ENCODE results near the gene NOX3.
"Not testable (repeated sequence)": the region's sequence is repeated elsewhere in the genome, so short reads cannot be mapped to it uniquely, and the experiment has no call there.

NOX3 gene

GRCh38 chr6:155468543-155468942, 12.9 kb upstream of the NOX3 start:
- DNase-seq (ENCODE audit: low read depth): not testable (repeated sequence)

DNA sequence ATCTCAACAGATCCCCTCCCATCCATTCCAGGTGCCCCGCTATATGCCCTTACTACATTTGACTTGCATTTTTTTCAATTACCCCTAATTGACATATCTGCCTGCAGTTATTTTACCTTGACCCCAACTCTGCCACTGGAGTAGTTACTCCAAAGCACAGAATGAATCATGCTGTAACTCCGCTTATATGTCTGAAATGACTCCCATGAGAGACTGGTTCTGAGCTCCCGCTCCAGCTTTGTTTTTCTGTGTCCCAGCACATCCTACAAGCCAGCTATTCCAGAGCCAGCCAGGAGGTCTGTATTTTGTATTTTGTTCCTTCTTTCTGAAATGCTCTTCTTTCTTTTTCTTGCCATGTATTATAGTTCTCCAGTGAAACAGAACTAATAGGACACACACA, 10.9 kb upstream of the NOX3 start:
- no peak for DNase-seq (ENCODE audit: low read depth)

- no peak for DNase-seq (ENCODE audit: low read depth)
These were observed 5.9 kb upstream of the NOX3 start for GRCh38 chr6:155461556-155461955.

GRCh38 chr6:155454471-155454870, 1.2 kb downstream of the NOX3 start:
- DNase-seq (ENCODE audit: low read depth): no peak

GRCh38 chr6:155454008-155454407, 1.6 kb downstream of the NOX3 start:
- no peak for DNase-seq (ENCODE audit: low read depth)

DNA sequence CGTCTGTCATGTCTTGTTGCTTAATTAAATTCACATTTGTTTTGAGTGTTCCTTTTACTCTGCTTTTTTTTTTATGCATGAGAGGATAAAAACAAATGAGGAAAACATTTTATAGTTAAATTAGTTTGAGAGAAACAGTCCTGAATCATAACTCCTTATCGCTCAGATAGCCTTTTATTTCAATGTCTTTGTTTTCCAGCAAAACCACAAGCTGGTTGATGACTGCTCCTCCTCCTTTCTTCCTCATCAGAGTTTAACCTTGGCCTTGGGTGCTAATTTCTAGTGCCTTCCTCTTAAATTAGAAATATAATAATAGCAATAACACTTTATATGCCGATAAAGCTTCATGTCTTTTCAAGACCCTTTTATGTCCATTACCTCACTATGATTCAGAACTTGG, 3.1 kb downstream of the NOX3 start:
- no peak for DNase-seq (ENCODE audit: low read depth)

DNA sequence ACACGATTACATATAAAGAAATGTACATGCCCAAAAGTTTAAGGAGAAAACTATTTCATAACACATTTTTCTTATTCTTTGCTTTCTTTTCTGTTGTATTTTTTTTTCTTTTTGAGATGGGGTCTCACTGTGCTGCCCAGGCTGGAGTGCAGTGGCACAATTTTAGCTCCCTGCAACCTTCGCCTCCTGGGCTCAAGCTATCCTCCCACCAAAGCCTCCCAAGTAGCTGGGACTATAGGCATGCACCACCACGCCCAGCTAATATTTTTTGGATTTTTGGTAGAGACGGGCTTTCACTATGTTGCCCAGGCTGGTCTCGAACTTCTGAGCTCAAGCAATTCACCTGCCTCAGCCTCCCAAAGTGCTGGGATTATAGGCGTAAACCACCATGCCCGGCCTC, 4.1 kb downstream of the NOX3 start:
- not testable (repeated sequence) for DNase-seq (ENCODE audit: low read depth)

- no peak for DNase-seq (ENCODE audit: low read depth)
These were observed 5.4 kb downstream of the NOX3 start for GRCh38 chr6:155450240-155450581.

DNA sequence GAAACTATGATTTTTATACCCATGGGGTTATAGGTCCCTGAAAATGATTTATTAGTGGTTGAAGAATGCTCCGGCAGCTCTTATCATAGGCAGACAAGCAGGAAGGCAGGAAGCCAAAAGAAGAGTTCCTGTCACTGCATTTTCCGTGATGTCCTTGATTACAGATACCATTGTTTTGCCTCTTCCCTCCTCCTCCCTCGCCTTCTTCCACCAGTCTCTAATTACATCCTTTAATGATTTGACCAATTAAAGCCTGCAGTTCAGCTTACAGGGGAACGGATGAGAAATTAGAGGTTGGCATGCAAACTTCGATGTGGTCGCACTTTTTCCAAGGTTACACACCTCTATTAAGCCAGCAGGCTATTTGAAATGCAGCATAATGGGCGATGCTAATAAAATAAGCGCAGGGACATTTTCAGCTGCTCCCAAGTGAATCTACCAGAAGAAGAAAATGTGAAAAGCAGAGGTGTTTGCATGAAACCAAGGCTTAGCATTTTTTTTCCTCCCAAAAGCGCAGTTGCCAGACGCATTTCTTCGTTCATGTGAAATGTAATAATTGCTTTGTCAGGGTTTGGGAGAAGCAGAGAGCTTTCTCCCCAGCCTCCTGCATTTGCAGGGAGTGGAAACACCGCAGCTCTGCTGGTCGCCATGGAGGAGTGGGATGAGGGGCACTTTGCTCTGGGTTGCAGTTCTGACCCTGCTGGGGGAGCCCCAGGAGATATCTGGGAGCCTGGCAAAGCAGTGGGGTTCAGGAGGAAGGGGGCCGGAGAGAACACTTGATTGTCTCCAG, 6.0 kb downstream of the NOX3 start:
- no peak for DNase-seq (ENCODE audit: low read depth)

DNA sequence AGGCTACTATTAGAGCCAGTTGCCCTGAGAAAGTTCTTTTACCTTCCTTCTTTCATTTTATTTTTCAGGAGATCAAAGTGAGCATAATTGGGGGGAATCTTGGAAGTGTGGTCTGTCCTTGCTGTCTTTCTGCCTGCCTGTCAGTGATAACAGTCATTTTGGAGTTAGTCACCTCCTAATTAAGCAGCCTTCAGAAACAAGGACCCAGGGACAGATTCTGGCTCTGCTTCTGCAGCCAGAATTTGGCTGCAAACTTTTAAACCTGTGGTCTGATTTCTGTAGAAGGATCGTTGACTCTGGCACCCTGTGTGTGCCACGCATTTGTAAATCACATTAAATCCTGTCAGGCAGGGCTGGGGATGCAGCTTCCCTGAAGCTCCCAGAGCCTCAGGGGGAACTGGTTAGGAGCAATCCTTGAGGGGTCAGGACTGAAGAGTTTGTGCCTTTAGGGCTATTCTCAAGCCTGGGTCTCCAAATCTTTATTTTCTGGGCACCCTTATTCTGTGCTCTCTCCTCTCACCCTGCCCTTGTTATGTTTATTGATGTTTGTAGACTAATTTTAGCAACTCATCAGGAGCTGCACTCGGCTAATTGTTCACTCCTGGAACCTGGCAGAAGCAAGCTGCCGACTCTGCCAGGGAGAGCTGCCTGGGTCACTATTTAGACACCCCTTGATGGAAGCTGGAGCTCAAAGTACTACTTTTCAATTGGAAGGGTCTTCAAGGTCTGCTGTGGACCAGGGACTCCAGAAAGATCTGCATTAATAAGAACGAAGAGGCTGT, 6.8 kb downstream of the NOX3 start:
- DNase-seq (ENCODE audit: low read depth): no peak

- DNase-seq (ENCODE audit: low read depth): no peak
These were observed 7.7 kb downstream of the NOX3 start for GRCh38 chr6:155447949-155448348.

DNA sequence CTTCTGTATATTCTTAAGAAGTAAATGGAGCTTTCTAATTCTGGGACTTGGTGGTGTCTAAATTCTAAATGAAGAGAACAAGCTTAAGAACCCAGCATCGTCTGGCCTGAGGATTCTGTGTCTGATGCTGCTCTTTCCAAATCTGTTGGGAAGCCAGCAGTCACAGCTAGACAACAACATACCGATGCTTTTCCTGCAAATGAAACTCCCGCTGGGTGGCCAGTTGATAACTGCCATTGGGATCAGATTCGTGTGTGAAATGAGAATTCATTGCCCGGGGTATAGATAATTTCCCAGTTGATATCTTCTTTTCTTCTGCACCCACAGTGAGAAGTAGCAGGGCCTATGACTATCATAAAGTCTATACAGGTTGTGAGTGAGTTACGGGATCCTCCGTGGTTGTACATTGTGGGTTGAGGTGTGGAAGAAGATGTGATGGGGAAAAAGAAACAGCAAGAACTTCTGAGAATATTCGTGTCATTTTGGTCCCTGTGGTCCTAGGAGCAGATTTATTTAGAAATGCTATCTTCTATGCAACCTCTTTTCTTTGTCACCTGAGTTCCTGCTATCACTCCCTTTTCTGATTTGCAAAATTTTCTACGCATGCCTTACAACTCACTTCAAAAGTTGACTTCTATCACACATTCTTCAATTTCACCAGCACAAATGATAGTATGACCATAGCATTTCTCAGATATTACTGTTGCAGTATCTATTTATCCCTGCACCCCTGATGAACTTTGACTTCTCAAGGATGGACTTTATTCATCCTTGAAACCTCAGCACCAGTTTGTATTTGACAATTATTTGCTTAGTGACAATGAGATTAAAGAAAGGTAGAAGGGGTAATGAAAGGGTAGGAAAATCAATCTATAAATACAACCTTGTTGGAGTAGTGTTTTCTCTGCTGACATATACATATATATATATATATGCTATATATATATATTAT, 10.4 kb downstream of the NOX3 start:
- DNase-seq (ENCODE audit: low read depth): no peak

GRCh38 chr6:155444120-155444917, 11.3 kb downstream of the NOX3 start:
- DNase-seq (ENCODE audit: low read depth): no peak

DNA sequence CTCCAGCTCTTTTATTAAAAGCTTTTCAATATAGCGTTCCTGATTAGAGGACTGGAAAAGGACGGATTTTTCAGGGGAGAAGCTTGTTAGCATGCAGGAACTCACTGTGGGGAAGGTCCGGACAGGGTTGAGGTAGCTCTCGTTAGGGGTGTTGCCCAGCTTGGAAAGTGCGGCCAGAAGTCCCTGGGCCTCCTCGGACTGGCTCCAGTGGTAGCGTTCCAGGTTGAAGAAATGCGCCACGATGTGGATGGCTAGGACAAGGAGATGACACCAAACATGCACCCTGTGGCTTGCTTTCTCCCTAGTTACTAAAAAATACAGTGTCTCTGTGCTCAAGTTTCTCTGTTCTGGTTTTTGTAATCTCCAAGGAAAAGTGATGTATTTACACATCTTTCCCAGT, 12.5 kb downstream of the NOX3 start:
- DNase-seq (ENCODE audit: low read depth): no peak

DNA sequence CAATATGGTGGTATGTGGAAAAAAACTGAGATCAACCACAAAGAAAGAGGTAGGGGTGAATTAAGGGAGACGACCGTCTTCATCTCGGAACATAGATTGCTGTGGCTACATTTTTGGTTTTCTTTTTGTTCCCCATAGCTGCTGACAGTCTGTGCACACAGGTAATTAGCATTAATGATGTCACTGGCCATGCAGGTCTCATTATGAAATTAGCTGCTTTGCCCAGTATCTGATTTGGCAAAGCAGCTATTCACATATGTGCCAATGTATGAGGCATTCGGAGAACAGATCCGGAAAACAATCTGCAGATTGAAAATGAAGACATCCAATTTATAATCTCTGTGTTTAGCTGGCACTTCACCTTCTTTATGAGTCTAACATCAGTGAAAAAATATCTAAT, 13.1 kb downstream of the NOX3 start:
- DNase-seq (ENCODE audit: low read depth): no peak

GRCh38 chr6:155441112-155441465, 14.6 kb downstream of the NOX3 start:
- DNase-seq (ENCODE audit: low read depth): no peak

DNA sequence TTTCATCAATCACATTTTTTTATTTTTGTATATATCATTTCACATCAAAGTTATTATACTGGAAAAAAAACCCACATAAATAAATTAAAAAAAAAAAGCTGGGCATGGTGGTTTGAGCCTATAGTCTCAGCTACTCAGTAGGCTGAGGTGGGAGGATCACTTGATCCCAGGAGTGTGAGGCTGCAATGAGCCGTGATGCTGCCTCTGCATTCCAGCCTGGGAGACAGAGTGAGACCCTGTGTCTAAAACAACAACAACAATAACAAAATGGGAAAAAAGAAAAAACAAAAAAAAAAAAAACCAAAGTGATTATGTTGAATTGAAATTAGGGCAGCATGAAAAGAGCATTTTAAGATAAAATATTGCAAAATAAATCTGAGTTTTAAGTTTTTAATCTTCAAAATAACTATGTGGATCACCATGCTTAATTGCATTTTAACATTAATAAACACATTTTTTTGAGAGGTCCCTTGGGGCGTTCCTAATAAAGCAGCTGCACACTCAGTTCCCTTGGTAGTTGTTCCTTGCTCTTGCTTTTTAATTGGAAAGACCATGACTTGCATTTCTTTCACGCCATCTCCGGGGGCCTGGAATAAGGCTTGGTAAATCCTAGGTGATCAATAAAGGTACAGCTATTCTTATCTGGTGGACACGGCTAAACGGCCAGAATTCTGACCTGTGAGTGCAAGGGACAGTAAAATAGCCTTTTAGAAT, 15.1 kb downstream of the NOX3 start:
- DNase-seq (ENCODE audit: low read depth): no peak

- DNase-seq (ENCODE audit: low read depth): no peak
These were observed 16.3 kb downstream of the NOX3 start for GRCh38 chr6:155439376-155439775.

DNA sequence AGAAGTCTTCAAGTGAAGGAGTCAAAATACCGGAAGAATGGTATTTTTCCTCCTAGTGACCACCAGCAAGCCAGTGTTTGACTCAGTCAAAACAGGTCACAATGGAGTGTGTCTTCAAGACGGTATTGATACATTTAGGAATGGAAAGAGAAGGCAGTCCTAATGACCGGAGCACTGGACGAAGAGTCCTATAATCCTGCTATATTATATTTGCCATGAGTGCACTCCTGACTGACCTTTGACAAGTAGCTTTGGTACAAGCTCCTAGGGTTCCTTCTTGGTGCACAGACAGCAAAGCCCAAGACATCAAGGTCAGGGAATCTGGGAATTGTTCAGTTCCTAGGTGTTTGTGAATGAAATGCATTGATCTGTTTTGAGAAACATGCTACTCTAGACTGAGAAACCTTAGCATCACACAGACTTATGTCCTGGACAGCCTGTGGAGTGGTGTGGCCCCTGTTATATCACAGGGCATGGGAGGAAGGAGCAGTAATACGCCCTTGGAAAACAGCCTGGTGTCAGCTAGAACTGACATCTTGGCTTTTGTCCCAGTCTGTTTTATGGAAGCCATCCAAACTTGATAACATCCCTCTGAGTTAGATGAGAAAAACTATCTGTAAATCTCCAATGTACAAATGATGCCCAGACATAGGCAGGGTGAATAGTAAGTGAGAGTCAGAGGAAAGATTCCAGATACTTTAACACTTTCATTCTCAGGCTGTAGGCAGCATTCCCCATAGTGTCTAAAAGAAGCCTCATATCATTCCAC, 18.5 kb downstream of the NOX3 start:
- DNase-seq (ENCODE audit: low read depth): no peak

DNA sequence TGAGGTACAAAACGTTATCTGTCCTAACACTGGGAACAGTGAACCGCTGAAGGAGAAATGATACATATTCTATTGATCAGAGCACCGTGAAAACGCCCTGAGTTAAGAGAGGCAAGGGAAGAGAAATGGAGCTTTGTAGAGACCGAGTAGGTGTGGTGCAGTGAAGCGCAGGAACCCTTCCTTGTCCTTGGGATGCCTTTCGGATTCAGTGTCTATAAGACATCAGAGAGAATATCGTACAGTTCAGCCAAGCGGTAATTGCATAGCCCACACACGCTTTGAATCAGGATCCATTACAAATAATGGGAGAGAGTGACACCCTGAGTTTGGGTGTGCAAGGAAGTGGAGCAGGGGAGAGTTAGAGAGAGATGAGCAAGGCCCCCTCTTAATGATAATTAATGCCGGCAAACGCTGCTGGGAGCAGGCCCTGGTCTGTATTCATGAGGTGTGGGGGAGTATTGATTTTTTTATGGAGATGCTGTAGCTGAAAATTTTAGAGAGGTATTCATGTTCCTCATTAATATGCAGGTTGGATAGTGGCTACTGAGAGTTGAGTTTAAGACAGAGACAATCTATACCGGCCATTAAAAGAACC, 20.7 kb downstream of the NOX3 start:
- no peak for DNase-seq (ENCODE audit: low read depth)
